GM19324 (cell line): ENCODE data around the gene TRIM22.

Experiments used
- ATAC-seq: cut with Tn5 transposase; IDR thresholded peaks from one replicate; pipeline ENCODE4 v1.9.1; 2021; ENCODE audit warnings: mild to moderate bottlenecking, moderate library complexity; ENCODE audit not compliant: unreplicated experiment, low FRiP score

The TRIM22 gene

DNA sequence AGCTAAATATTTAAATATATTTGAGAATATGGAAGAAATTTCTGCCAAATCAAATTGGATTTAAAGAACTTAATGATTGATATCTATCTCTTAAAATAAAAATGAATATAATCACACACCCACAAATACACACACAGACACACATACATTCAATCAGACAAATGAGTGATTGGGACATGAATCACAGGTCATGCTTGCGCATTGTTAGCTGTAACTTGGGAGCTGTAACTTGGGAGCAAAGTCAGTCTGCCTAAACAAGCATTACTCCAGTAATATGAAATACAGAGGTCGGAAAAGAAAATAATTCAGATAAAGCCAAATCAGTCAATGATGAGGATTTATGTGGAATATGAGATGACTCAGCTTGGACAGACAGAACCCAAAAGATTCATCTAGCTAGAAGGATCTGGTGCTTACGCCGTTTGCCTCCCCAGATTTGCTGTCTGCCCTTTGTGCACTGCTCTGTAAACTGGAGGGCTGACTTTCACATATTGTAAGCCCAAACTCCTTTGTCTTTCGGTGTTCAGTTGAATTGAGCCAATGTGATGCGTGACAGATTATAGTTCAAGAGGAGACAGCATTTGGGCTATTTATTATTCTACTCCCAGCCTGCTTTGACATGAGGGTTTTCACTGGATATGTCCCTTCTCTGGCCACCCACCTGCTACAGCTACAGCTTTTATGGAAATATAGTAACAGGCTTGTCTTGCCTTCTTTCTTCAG lies 48.2 kb downstream of the TRIM22 start:
- no peak for ATAC-seq

- no peak for ATAC-seq
Measured at GRCh38 chr11:5738431-5738830, 48.8 kb downstream of the TRIM22 start.

- no peak for ATAC-seq
Measured at GRCh38 chr11:5746614-5747013, 57.0 kb downstream of the TRIM22 start.

- ATAC-seq = no peak
Measured at GRCh38 chr11:5749836-5750235, 60.2 kb downstream of the TRIM22 start.

GRCh38 chr11:5753943-5754342 lies 64.4 kb downstream of the TRIM22 start, which contains the start of gene OR52N4:
TSS of gene OR52N4 (plus strand) at chr11:5754243. CDS start at chr11:5754741, 498 bp downstream.
- no peak for ATAC-seq
